Activated T-cell treated with anti-CD3 and anti-CD28 coated beads, Interleukin-2, amount 50 U/mL, for 24 hours (primary cell): ENCODE measurements around the gene DNASE2.
"Not testable (repeated sequence)": the region's sequence is repeated elsewhere in the genome, so short reads cannot be mapped to it uniquely, and the experiment has no call there.

Source experiments
- DNase-seq: peaks from one replicate; pipeline ENCODE4 v3.0.0-alpha.2; 2020
- H3K27ac Mint-ChIP-seq: 2 replicates; pipeline ENCODE4 v1.8.0; 2020; ENCODE audit warnings: mild to moderate bottlenecking, mixed read lengths
- H3K27me3 Mint-ChIP-seq: 2 replicates; pipeline ENCODE4 v1.8.0; 2020; ENCODE audit warnings: mixed read lengths
- H3K36me3 Mint-ChIP-seq: 2 replicates; pipeline ENCODE4 v1.8.0; 2020; ENCODE audit warnings: low read depth, mixed read lengths
- H3K4me1 Mint-ChIP-seq: 2 replicates; pipeline ENCODE4 v1.8.0; 2020; ENCODE audit warnings: low read depth, mixed read lengths
- H3K4me3 Mint-ChIP-seq: 2 replicates; pipeline ENCODE4 v1.8.0; 2020; ENCODE audit warnings: mild to moderate bottlenecking, moderate library complexity, mixed read lengths
- H3K9me3 Mint-ChIP-seq: 2 replicates; pipeline ENCODE4 v1.8.0; 2020; ENCODE audit warnings: mixed read lengths

Gene DNASE2

GRCh38 chr19:12893582-12893981, 12.3 kb upstream of the DNASE2 start:
- DNase-seq: no peak
- Mint-ChIP-seq H3K27ac (peak overlapping the region; percentile 13), H3K4me1 (peaks cover 25% of the 10 kb centered on the region), H3K9me3 (no peaks in the 10 kb centered on the region), H3K4me3 (no peak overlapping the region), H3K27me3 (no peaks in the 10 kb centered on the region), H3K36me3 (peaks cover 67% of the 10 kb centered on the region)

GRCh38 chr19:12891553-12892021, 10.3 kb upstream of the DNASE2 start:
- DNase-seq: no peak
- Mint-ChIP-seq H3K27me3 (no peaks in the 10 kb centered on the region), H3K9me3 (no peaks in the 10 kb centered on the region), H3K27ac (peak overlapping the region; percentile 97), H3K4me1 (peaks cover 25% of the 10 kb centered on the region), H3K36me3 (peaks cover 47% of the 10 kb centered on the region), H3K4me3 (peak overlapping the region; percentile 99)

- peaks cover 41% of the 10 kb centered on the region for H3K36me3 Mint-ChIP-seq
- peak; percentile 94 for DNase-seq
- H3K27ac Mint-ChIP-seq: peak within 1 kb of the TSS; percentile 97
- peaks cover 28% of the 10 kb centered on the region for H3K4me1 Mint-ChIP-seq
- H3K27me3 Mint-ChIP-seq: no peaks in the 10 kb centered on the region
- no peaks in the 10 kb centered on the region for H3K9me3 Mint-ChIP-seq
- peak within 1 kb of the TSS; percentile 99 for H3K4me3 Mint-ChIP-seq
These were observed 9.7 kb upstream of the DNASE2 start, which contains the start of gene GCDH for GRCh38 chr19:12890787-12891552. GCDH (plus strand) TSS chr19:12891160; CDS start chr19:12891305, 145 bp downstream.

- DNase-seq, H3K27me3 Mint-ChIP-seq, H3K9me3 Mint-ChIP-seq: not testable (repeated sequence)
- Mint-ChIP-seq H3K27ac (peak overlapping the region; percentile 97), H3K36me3 (peaks cover 35% of the 10 kb centered on the region), H3K4me3 (peak overlapping the region; percentile 99), H3K4me1 (peaks cover 29% of the 10 kb centered on the region)
These were observed 9.1 kb upstream of the DNASE2 start for GRCh38 chr19:12890299-12890786.

GRCh38 chr19:12888006-12888603, 6.9 kb upstream of the DNASE2 start:
- no peak overlapping the region for H3K4me3 Mint-ChIP-seq
- H3K27me3 Mint-ChIP-seq: no peaks in the 10 kb centered on the region
- peaks cover 13% of the 10 kb centered on the region for H3K36me3 Mint-ChIP-seq

GRCh38 chr19:12886969-12887747, 5.9 kb upstream of the DNASE2 start, which contains the start of gene KLF1:
KLF1 (minus strand) TSS chr19:12887201; CDS start chr19:12887140, 61 bp downstream.
- Mint-ChIP-seq H3K9me3 (peaks cover 2% of the 10 kb centered on the region), H3K36me3 (peaks cover 11% of the 10 kb centered on the region), H3K27ac (no peak within 1 kb of the TSS), H3K4me1 (peaks cover 36% of the 10 kb centered on the region), H3K27me3 (no peaks in the 10 kb centered on the region), H3K4me3 (peak within 1 kb of the TSS; percentile 52)
- no peak for DNase-seq

More at GRCh38 chr19:12888006-12888603, 6.9 kb upstream of the DNASE2 start:
- no peak for DNase-seq
- Mint-ChIP-seq H3K27ac (no peak overlapping the region), H3K4me1 (peaks cover 34% of the 10 kb centered on the region), H3K9me3 (peaks cover 2% of the 10 kb centered on the region)

- Mint-ChIP-seq H3K9me3 (peaks cover 2% of the 10 kb centered on the region), H3K27me3 (no peaks in the 10 kb centered on the region), H3K27ac (no peak overlapping the region), H3K4me3 (peak overlapping the region; percentile 52), H3K4me1 (peaks cover 35% of the 10 kb centered on the region), H3K36me3 (peaks cover 7% of the 10 kb centered on the region)
- DNase-seq: no peak
These were observed 5.4 kb upstream of the DNASE2 start for GRCh38 chr19:12886651-12886968.

- H3K9me3 Mint-ChIP-seq: peaks cover 2% of the 10 kb centered on the region
- H3K4me1 Mint-ChIP-seq: peaks cover 32% of the 10 kb centered on the region
- no peak for DNase-seq
- H3K36me3 Mint-ChIP-seq: peaks cover 1% of the 10 kb centered on the region
- no peaks in the 10 kb centered on the region for H3K27me3 Mint-ChIP-seq
- H3K27ac Mint-ChIP-seq: no peak overlapping the region
- peak overlapping the region; percentile 52 for H3K4me3 Mint-ChIP-seq
These were observed 4.8 kb upstream of the DNASE2 start for GRCh38 chr19:12885749-12886650.

- peak overlapping the region; percentile 82 for H3K4me3 Mint-ChIP-seq
- peak; percentile 93 for DNase-seq
- H3K27me3 Mint-ChIP-seq: no peaks in the 10 kb centered on the region
- peak overlapping the region; percentile 86 for H3K27ac Mint-ChIP-seq
- peaks cover 34% of the 10 kb centered on the region for H3K4me1 Mint-ChIP-seq
- H3K9me3 Mint-ChIP-seq: peaks cover 2% of the 10 kb centered on the region
- H3K36me3 Mint-ChIP-seq: peaks cover 2% of the 10 kb centered on the region
These were observed 3.9 kb upstream of the DNASE2 start for GRCh38 chr19:12884926-12885748.

- peak overlapping the region; percentile 86 for H3K27ac Mint-ChIP-seq
- peaks cover 2% of the 10 kb centered on the region for H3K36me3 Mint-ChIP-seq
- H3K27me3 Mint-ChIP-seq: no peaks in the 10 kb centered on the region
- H3K4me1 Mint-ChIP-seq: peaks cover 32% of the 10 kb centered on the region
- H3K4me3 Mint-ChIP-seq: peak overlapping the region; percentile 82
- DNase-seq: no peak
- peaks cover 2% of the 10 kb centered on the region for H3K9me3 Mint-ChIP-seq
These were observed 3.3 kb upstream of the DNASE2 start for GRCh38 chr19:12884627-12884925.

- H3K27me3 Mint-ChIP-seq: no peaks in the 10 kb centered on the region
- H3K9me3 Mint-ChIP-seq: peaks cover 2% of the 10 kb centered on the region
- H3K27ac Mint-ChIP-seq: no peak overlapping the region
- H3K4me3 Mint-ChIP-seq: peak overlapping the region; percentile 15
- peaks cover 32% of the 10 kb centered on the region for H3K4me1 Mint-ChIP-seq
- peaks cover 2% of the 10 kb centered on the region for H3K36me3 Mint-ChIP-seq
- DNase-seq: no peak
These were observed 3.0 kb upstream of the DNASE2 start for GRCh38 chr19:12884202-12884601.

- H3K36me3 Mint-ChIP-seq: peaks cover 12% of the 10 kb centered on the region
- H3K27me3 Mint-ChIP-seq: no peaks in the 10 kb centered on the region
- H3K4me3 Mint-ChIP-seq: peak overlapping the region; percentile 86
- no peak for DNase-seq
- H3K27ac Mint-ChIP-seq: no peak overlapping the region
- H3K4me1 Mint-ChIP-seq: peaks cover 32% of the 10 kb centered on the region
- peaks cover 2% of the 10 kb centered on the region for H3K9me3 Mint-ChIP-seq
These were observed 1.3 kb upstream of the DNASE2 start for GRCh38 chr19:12882589-12882988.

GRCh38 chr19:12880551-12881171, 588 bp downstream of the DNASE2 start:
- H3K27me3 Mint-ChIP-seq: no peaks in the 10 kb centered on the region
- H3K4me1 Mint-ChIP-seq: peaks cover 29% of the 10 kb centered on the region
- no peak for DNase-seq
- peak overlapping the region; percentile 81 for H3K27ac Mint-ChIP-seq
- H3K9me3 Mint-ChIP-seq: peaks cover 2% of the 10 kb centered on the region
- peaks cover 24% of the 10 kb centered on the region for H3K36me3 Mint-ChIP-seq
- H3K4me3 Mint-ChIP-seq: peak overlapping the region; percentile 86
